GM21447 (cell line): ENCODE measurements around the gene ADM2.
A peak's percentile ranks its signal among the peaks of the same experiment; 100 is the strongest.
"Not testable (repeated sequence)": the region's sequence is repeated elsewhere in the genome, so short reads cannot be mapped to it uniquely, and the experiment has no call there.

Experiments
- ATAC-seq: cut with Tn5 transposase; IDR thresholded peaks from one replicate; pipeline ENCODE4 v1.9.1; 2021; ENCODE audit not compliant: unreplicated experiment

Gene ADM2

GRCh38 chr22:50505276-50505775 is 24.0 kb downstream of the ADM2 start:
- ATAC-seq, result no peak

DNA sequence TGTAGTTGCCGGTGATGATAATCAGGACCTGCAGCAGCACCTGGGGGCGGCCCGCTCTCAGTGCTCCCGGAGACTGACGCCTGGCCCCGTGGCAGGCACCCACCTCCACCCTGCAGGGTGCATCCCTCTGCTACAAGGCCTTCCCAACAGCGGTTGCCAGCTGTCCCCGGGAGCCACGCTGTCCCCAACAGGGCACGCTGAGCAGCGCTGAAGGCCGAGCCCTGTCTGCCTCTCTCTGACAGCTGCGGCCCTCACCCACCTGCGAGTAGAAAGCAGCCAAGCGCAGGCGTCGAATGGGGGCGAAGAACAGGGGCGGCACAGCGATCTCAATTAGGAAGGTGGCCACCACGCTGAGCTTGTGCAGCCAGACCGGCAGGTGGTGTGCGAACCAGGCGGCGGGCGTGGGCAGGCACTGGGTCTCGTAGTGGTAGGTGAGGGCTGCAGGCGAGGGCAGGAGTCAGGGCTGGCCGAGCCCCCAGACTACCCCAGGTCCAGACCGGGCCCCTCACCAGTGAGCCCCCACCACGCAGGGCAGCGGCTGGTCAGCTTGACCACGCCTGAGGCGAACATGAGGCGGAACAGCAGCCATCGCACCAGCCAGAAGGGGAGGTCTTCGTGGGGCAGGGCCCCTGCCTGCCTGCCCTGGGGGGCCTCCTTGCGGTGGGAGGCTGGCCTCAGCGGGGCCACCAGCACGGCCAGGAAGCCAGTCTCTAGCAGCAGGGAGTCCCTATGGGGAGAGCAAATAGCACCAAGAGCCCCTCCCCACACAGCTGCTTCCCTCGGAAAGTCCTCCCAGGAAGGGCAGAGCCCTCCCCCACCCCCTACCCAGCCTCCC is 24.6 kb downstream of the ADM2 start:
- no peak for ATAC-seq

DNA sequence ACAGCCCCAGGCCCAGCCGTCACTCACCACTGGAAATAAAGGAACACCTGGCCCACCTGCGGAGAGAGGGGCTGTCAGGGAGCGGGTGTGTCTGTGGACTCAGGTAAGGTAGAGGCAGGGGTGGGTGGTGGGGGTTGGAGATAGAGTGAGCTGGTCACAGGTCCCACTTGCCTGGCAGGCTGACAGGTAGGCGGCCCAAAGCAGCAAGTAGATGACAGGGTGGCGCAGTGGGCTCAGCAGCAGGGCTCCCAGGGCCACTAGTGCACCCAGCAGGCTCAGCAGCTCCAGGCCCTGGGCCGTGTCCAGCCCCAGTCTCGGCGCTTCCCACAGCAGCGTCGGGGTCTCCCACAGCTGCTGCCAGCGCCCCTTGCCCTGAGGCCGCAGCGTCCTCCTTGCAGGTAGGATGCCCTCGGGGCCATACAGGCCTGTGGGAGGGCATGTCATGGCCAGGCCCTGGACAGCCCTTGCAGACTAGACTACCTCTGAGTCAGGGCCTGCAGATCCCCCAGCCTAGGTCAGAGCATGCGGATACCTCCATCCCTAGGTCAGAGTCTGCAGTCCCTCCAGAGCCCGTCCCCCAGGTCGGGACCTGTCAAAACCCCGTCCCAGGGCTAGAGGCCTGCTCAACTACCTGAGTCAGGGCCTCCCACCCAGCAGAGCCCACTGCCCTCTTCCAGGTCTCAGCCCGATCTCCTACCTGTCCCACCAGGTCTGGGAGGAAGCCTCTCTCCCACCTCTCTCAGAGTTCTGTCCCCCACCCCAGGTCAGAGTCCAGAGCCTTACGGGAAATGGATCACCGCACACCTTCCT is 25.5 kb downstream of the ADM2 start:
- ATAC-seq, result peak; percentile 4

GRCh38 chr22:50507421-50507990 is 26.2 kb downstream of the ADM2 start, which contains the start of gene LMF2:
TSS of gene LMF2 (minus strand) at chr22:50507702. CDS start at chr22:50507675, 27 bp downstream.
- ATAC-seq, result peak; percentile 44

DNA sequence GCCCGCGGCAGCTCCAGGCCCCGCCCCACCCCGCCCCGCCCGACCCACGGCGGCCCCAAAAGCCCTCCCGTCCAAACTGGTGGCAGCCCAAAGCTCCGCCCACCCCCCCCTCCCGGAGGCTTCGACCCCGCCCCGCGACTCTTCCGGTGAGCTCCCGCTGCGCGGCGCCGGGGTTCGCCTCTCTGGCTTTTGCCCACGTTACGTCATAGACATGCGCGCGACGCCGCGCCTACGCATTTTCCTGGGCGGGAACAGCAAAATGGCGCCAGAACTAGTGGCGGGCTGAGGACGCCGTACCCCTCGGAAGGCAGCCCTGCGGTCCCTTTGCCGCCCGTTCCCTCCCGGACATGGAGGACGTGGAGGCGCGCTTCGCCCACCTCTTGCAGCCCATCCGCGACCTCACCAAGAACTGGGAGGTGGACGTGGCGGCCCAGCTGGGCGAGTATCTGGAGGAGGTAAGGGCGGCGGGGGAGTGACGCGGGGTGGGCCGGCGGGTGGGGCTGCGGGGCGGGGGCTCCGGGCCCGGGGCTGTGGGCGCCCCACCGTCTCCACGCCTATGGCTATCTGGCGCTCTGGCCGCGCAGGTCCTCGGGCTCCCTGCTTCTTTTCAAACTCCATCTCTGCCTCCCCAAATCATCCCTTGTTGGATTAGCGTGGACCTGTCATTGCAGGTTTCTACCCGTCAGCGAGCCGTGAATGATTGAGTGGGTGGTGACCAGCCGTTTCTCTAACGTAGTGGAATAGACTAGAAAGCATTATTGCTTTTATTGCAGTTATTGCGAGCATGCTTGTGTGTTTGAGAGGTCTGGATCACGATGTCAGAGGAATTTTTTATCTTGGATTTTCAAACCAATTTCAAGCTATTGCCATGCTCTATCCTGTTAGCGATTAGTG is 26.9 kb downstream of the ADM2 start, which contains the start of gene NCAPH2:
NCAPH2 (plus strand) TSS at position 234 of the 894 bp plus-strand sequence; CDS start at position 348, 114 bp downstream.
- ATAC-seq, result peak; percentile 59

DNA sequence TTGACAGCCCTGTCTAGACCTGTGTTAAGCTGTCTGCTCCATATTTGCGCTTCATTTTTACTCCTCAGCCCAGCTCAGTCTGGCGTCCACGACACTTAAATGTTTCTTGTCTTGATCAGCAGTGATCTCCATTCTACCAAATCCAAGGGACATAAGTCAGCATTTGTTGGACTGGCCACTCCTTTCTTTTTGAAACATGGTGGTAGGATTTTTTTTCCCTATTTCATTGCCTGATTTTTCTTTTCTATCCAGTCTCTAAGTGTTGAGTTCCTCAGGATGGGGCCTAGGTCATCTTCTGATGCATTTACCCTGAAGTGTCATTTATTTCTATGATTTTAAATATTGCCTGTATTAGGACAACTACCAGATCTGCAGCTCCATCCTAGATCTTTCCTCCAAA is 27.6 kb downstream of the ADM2 start:
- ATAC-seq, result no peak

DNA sequence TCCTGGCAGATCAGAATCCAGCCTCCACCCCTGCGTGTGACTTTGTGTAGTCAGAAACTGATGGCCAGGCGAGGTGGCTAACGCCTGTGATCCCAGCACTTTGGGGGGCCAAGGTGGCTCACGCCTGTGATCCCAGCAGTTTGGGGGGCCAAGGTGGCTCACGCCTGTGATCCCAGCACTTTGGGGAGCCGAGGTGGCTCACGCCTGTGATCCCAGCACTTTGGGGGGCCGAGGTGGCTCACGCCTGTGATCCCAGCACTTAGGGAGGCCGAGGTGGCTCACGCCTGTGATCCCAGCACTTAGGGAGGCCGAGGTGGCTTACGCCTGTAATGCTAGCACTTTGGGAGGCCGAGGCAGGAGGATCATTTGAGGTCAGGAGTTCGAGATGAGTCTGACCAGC is 31.8 kb downstream of the ADM2 start:
- ATAC-seq, result no peak

GRCh38 chr22:50516068-50516467 is 34.7 kb downstream of the ADM2 start:
- ATAC-seq, result no peak

DNA sequence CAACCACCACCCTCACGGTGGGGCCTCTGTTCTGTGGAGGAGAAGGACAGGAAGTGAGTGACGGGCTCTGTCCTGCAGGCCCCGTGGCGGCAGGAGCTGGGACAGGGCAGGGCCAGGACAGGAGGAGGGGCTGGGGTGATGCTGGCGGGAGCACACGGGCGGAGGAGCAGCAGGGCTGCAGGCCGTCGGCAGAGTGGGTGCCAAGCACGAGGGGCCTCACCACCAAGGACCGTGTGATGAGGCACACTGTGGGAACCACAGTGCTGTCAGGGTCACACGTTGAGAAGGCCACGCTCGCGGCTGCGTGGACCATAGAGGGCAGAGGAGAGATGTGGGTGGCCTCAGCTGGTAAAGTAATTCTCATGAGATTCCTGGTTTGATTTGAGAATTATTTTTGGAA is 35.5 kb downstream of the ADM2 start:
- ATAC-seq, result no peak

DNA sequence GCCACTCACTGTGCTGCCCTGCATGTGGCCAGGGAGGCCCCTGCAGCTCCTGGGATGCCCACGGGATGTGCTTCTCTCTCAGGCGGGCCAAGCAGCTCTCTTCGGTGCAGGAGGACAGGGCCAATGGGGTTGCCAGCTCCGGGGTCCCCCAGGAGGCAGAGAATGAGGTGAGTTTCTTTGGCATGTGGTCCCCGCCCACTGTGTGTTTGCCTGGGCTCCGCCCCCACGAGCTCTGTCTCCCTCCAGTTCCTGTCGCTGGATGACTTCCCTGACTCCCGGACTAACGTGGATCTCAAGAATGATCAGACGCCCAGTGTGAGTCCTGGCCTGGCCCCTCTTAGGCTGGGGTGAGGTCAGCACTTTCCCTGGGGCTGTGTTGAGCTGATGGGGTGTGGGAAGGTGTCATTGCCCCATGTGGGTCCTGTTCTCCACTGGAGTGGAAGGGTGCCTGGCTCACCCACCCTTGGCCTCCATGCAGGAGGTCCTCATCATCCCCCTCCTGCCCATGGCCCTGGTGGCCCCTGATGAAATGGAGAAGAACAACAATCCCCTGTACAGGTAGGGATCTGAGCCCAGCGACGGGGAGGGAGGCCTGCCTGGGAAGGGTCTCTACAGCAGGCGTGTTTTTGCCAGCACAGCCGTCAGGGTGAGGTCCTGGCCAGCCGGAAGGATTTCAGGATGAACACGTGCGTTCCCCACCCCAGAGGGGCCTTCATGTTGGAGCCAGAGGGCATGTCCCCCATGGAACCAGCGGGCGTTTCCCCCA is 36.3 kb downstream of the ADM2 start:
- no peak for ATAC-seq

GRCh38 chr22:50518606-50519005 is 37.3 kb downstream of the ADM2 start:
- no peak for ATAC-seq

DNA sequence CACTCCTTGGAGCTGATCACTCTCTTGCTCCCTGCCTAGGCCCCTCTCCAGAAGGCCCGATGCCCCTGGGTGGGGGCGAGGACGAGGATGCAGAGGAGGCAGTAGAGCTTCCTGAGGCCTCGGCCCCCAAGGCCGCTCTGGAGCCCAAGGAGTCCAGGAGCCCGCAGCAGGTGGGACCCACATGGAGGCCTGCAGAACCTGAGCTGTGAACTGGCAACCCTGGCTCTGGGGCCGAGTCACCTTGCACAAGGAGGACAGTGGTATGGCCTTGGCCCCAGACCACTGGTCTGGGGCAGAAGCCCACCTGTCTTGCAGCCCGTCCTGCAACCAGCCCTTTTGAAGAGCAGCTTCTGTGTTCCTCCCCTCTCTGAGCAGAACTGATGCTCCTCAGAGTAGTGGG is 37.8 kb downstream of the ADM2 start:
- ATAC-seq, result no peak

DNA sequence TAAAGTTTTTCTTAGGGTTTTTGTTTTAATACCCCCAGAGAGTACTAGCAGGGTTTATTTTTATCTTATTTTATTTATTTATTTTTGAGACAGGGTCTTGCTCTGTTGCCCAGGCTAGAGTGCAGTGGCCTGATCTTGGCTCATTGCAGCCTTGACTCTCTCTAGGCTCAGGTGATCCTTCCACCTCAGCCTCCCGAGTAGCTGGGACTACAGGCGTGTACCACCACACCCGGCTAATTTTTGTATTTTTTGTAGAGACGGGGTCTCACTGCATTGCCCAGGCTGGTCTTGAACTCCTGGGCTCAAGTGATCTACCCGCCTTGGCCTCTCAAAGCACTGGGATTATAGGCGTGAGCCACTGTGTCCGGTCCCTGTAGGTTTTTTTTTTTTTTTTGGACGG is 38.8 kb downstream of the ADM2 start:
- ATAC-seq, result not testable (repeated sequence)

GRCh38 chr22:50520826-50521453 is 39.6 kb downstream of the ADM2 start:
- no peak for ATAC-seq

GRCh38 chr22:50521710-50522109 is 40.4 kb downstream of the ADM2 start:
- no peak for ATAC-seq

DNA sequence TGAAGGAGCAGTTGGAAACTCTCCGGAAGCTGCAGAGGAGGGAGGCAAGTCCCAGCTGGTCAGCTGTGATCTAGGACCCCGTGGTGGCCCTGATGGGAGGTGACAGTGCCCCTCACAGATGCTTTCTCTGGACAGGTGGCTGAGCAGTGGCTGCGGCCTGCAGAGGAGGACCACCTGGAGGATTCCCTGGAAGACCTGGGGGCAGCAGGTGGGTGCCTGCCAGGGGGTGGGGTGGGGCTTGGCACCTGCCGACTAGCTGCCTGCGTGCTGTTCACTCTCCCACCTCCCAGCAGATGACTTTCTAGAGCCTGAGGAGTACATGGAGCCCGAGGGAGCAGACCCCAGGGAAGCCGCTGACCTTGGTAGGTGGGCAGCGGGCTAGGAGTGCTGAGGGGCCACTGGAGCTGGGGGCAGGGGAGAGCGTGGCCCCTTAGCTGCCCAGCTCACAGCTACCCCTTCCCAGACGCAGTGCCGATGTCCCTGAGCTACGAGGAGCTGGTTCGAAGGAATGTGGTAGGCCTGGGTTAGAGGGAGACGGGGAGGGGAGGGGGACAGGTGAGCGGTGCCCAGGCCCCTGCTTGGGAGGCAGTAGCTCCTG is 41.0 kb downstream of the ADM2 start:
- no peak for ATAC-seq

DNA sequence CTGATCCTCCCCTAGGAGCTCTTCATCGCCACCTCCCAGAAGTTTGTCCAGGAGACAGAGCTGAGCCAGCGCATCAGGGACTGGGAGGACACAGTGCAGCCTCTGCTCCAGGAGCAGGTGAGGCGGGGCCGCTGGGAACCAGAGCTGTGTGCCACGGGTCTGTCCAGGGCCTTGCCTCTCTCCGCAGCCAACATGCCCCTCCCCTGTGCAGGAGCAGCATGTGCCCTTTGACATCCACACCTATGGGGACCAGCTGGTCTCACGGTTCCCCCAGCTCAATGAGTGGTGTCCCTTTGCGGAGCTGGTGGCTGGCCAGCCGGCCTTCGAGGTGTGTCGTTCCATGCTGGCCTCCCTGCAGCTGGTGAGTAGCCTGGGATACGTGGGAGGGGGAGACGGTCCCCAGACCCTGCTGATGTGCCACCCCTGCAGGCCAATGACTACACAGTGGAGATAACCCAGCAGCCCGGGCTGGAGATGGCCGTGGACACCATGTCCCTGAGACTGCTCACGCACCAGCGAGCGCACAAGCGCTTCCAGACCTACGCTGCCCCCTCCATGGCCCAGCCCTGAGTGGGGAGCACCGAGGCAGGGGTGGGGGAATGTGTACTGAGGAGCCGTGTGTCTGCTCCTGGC is 41.6 kb downstream of the ADM2 start:
- ATAC-seq, result no peak

DNA sequence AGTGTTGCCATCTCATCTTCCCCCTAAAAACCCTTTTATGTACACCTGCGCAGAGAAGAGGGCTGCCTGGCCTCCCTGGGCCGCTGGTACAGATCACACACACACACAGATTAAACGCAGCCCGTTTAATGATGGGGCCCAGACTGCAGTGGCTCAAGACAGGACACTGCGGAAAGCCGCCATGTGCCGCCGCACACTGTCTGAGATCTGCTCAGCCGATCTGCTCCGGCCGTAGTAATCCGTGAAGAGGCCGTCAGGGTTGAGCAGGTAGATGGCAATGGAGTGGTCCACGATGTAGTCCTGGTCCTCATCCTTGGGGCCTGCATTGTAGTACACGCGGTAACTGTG is 42.1 kb downstream of the ADM2 start:
- ATAC-seq, result no peak
